ENCODE results near the gene SIPA1. TPM values are rescaled to one million over a fixed set of nuclear protein-coding genes. Genes with fewer than 3 reads are reported as not detected.
A peak's percentile ranks its signal among the peaks of the same experiment; 100 is the strongest.
"Not testable (repeated sequence)": the region's sequence is repeated elsewhere in the genome, so short reads cannot be mapped to it uniquely, and the experiment has no call there.

Gene SIPA1
- total RNA-seq, 4 donors from 2014 or later = 22.4 to 174 (median 30.9) TPM

DNA sequence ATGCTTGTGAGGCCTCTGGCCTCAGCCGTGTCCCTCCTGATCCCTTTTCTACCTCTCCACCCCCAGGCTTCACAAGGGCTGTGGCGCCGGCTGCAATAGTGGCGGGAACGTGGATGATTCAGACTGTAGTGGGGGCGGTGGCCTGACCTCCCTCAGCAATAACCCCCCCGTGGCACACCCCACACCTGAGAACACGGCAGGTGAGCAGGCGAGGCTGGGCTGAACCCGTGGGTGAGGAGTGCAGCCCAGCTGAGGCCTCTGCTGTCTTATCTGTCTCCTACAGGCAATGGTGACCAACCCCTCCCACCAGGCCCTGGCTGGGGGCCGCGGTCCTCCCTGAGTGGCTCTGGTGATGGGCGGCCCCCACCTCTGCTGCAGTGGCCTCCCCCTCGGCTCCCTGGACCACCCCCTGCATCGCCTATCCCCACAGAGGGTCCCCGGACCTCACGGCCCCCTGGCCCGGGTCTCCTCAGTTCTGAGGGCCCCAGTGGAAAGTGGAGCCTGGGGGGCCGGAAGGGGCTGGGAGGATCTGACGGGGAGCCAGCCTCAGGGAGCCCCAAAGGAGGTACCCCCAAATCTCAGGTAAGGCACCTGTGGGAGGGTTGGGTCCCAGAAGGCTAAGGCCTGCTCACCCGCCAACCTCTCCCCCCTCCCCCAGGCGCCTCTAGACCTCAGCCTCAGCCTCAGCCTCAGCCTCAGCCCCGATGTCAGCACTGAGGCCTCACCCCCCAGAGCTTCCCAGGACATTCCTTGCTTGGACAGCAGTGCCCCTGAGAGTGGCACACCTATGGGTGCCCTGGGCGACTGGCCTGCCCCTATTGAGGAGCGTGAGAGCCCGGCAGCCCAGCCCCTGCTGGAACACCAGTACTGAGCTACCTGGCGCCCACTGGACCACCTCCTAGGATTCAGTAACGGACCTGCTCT lies 1.5 kb upstream of the SIPA1 start:
- H3K9me3 ChIP-seq = no peaks in the 10 kb centered on the region
- no peaks in the 10 kb centered on the region for H3K27me3 ChIP-seq
- peaks cover 9 to 37% (median 28%) of the 10 kb centered on the region in 4 donors for H3K4me1 ChIP-seq
- no peak for TF ChIP-seq POLR2AphosphoS5 (IDR thresholded peaks at IDR 0.05)
- peak overlapping the region in 1 of 4 donors; percentile 90 for H3K27ac ChIP-seq
- H3K4me3 ChIP-seq = no peak overlapping the region
- WGBS, 2 donors (ENCODE audit: low coverage in 1 of 2) = 91% methylated on average over 22 of the region's 28 CpGs; no CpG with 5 or more reads in 1 of the 2 donors
- DNase-seq = no peak
- in situ Hi-C loops (cut with MboI; ENCODE audit: low pct_ligation_motif_present in 1 of 4, low pct_unique_long_range_greater_than_20kb in 1 of 4, low sequenced_read_pairs in 3 of 4) (no loop called here), intact Hi-C loops (cut with DNase I; ENCODE audit: low total_unique reads) (loop anchor here (10.0 kb wide), 1 partner anchor 68 kb away; no protein-coding TSS in a partner anchor)
- peaks cover 0 to 31% (median 15%) of the 10 kb centered on the region in 4 donors for H3K36me3 ChIP-seq

DNA sequence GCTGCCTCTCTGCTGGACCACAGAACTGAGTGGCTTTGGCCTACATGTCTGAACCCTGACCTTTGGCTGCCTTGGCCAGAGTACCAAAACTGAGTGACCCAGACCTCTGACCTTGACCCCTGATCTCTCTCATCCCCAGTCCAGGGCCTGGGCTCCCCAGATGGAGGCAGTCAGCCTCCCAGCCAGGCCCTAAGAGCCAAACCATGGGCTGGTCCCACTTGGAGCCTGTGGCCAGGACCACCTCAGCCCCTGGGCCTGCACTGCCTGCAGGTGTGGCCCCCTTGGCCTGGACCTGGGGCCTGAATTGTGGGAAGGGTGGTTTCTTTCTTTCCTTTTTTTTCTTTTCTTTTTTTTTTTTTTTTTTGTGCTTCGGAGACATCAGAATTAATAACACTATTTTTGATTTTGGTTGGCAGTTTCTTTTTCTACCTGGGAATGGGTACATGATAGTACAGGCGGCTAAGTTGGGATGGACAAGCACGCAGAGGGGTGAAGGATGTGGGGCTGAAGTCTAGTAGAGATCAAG lies 806 bp upstream of the SIPA1 start:
- in situ Hi-C loops (cut with MboI; ENCODE audit: low pct_ligation_motif_present in 1 of 4, low pct_unique_long_range_greater_than_20kb in 1 of 4, low sequenced_read_pairs in 3 of 4) (no loop called here), intact Hi-C loops (cut with DNase I; ENCODE audit: low total_unique reads) (loop anchor here (10.0 kb wide), 1 partner anchor 68 kb away; no protein-coding TSS in a partner anchor)
- DNase-seq = no peak
- Histone ChIP-seq H3K27ac (peak overlapping the region; percentile 84 to 92 (median 88)), H3K36me3 (peaks cover 0 to 29% (median 14%) of the 10 kb centered on the region in 4 donors), H3K27me3 (no peaks in the 10 kb centered on the region), H3K4me1 (peaks cover 9 to 38% (median 32%) of the 10 kb centered on the region in 4 donors), H3K4me3 (no peak overlapping the region), H3K9me3 (no peaks in the 10 kb centered on the region)
- WGBS, 2 donors (ENCODE audit: low coverage in 1 of 2) = 95% methylated on average over 3 of the region's 3 CpGs; no CpG with 5 or more reads in 1 of the 2 donors
- TF ChIP-seq EP300 (IDR thresholded peaks at IDR 0.05; ENCODE audit: low read depth) (no peak), CTCF (IDR thresholded peaks at IDR 0.05) (no peak), POLR2A (IDR thresholded peaks at IDR 0.05) (no peak), POLR2AphosphoS5 (IDR thresholded peaks at IDR 0.05) (no peak)

DNA sequence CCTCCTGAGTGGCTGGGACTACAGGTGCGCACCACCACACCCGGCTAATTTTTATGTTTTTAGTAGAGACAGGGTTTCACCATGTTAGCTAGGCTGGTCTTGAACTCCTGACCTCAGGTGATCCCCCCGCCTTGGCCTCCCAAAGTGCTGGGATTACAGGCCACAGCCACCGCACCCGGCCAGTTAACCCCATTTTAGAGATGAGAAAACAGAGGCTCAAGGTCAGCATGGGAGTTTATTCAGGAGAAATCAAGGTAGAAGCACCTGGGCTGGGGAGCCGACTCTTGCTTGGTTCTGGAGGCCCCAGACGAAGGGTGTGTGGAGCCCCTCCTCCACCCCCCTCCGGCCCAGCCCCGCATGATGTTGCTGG lies 1.3 kb downstream of the SIPA1 start:
- Histone ChIP-seq H3K36me3 (peaks cover 0 to 24% (median 12%) of the 10 kb centered on the region in 4 donors), H3K27ac (peak overlapping the region; percentile 84 to 92 (median 88)), H3K4me3 (peak overlapping the region in 2 of 4 donors; percentile 49 to 77), H3K4me1 (peaks cover 9 to 38% (median 32%) of the 10 kb centered on the region in 4 donors)
- in situ Hi-C loops (cut with MboI; ENCODE audit: low pct_ligation_motif_present in 1 of 4, low pct_unique_long_range_greater_than_20kb in 1 of 4, low sequenced_read_pairs in 3 of 4); H3K27me3 ChIP-seq; H3K9me3 ChIP-seq; DNase-seq: not testable (repeated sequence)
- 83% methylated on average over 9 of the region's 9 CpGs; no CpG with 5 or more reads in 1 of the 2 donors for WGBS, 2 donors (ENCODE audit: low coverage in 1 of 2)
- intact Hi-C loops (cut with DNase I; ENCODE audit: low total_unique reads) = loop anchor here (10.0 kb wide), 1 partner anchor 66 kb away; no protein-coding TSS in a partner anchor

DNA sequence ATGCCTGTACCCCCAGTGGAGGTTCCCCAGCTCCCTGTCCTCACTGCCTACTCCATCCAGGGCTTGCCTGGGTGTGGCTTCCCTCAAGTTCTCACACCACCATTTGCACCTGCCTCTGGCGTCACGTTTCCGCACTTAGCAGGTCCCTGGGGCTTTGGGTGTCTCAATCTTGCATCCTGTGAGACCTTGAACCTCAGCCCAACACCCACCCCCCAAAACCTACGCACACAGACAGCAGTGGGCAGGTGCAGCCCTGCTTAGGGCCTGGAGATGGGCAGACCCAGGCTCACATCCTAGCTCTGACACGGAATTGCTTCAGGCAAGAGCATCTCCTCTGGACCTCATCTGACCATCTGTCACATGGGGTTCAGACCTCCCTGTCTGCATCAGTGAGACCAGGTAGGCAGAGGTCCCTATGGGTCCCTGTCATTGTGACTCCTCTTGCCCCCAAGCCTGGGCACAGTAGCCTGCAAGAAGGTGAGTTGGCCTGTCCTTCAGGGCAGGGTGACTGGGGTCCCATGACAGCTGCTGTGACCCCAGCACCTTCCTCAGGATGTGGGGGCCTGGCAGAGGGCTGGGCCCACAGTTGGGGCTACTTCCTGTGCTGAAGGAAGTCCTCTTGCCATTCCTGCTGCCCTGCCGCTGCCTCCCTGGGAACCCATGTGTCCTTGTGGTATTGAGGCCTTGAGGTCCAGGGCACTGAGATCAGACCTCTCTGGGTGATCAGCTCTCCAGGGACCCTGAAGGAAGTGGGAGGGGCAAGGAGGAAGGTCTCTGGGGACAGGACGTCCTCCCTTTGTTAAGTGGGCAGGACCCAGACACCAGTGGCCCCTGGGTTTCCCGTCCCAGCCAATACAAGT lies 2.0 kb downstream of the SIPA1 start:
- H3K36me3 ChIP-seq = peaks cover 0 to 17% (median 9%) of the 10 kb centered on the region in 4 donors
- DNase-seq = peak; percentile 67
- no peaks in the 10 kb centered on the region for H3K27me3 ChIP-seq

More for the DNA sequence above, 2.0 kb downstream of the SIPA1 start:
- in situ Hi-C loops (cut with MboI; ENCODE audit: low pct_ligation_motif_present in 1 of 4, low pct_unique_long_range_greater_than_20kb in 1 of 4, low sequenced_read_pairs in 3 of 4) = no loop called here
- H3K27ac ChIP-seq = peak overlapping the region; percentile 84 to 92 (median 88)
- TF ChIP-seq CTCF (IDR thresholded peaks at IDR 0.05) = no peak
- TF ChIP-seq POLR2AphosphoS5 (IDR thresholded peaks at IDR 0.05) = peak in 1 of 3 donors; percentile 19
- peaks cover 9 to 38% (median 32%) of the 10 kb centered on the region in 4 donors for H3K4me1 ChIP-seq
- H3K9me3 ChIP-seq = no peaks in the 10 kb centered on the region
- intact Hi-C loops (cut with DNase I; ENCODE audit: low total_unique reads) = loop anchor here (10.0 kb wide), 1 partner anchor 65 kb away; no protein-coding TSS in a partner anchor
- WGBS, 2 donors (ENCODE audit: low coverage in 1 of 2) = 50% methylated on average over 7 of the region's 8 CpGs; no CpG with 5 or more reads in 1 of the 2 donors
- peak overlapping the region in 2 of 4 donors; percentile 16 to 77 for H3K4me3 ChIP-seq

Data from transverse colon (tissue), 4 donors.